Panc1 (cell line): Measurements from ENCODE around the gene ZDHHC7. TPM values are rescaled to one million over a fixed set of nuclear protein-coding genes. Genes with fewer than 3 reads are reported as not detected.

Experiments
- ATAC-seq: fragments of 200-7000 bp; cut with Tn5 transposase; 2 replicates; pipeline ENCODE4 v1.9.1; 2020; ENCODE audit warnings: mild to moderate bottlenecking, moderate library complexity
- BruUV-seq: library from RNA; stranded (reverse); fragments of 400-500 nt; replicated peaks from 2 replicates; lab custom pipeline; 2021; lab: Mats Ljungman, UMichigan
- CTCF ChIA-PET: fragments of 300-600 bp; sonication (Branson Sonifier 250); formaldehyde crosslinking; loops from one replicate; lab custom pipeline; 2022; ENCODE audit warnings: antibody characterized with exemption; lab: Charles Lee
- POLR2A ChIA-PET: fragments of 300-600 bp; sonication (Branson Sonifier 250); formaldehyde crosslinking; loops from one replicate; lab custom pipeline; 2022; ENCODE audit warnings: antibody characterized with exemption; lab: Charles Lee
- DNase-seq: peaks from one replicate; pipeline ENCODE4 v3.0.0-alpha.2; 2010; ENCODE audit warnings: low read depth, low spot score
- H3K27ac ChIP-seq: 2 replicates; pipeline ENCODE4 v1.5.1; 2011; ENCODE audit warnings: mild to moderate bottlenecking, low read length, inconsistent platforms
- H3K27me3 ChIP-seq: fragments of 200-500 bp; sonication (Bioruptor generic); 2 replicates; pipeline ENCODE4 v1.6.0; 2014; ENCODE audit warnings: low read length, inconsistent platforms; ENCODE audit not compliant: control insufficient read depth, insufficient read depth
- H3K36me3 ChIP-seq: fragments of 200-500 bp; sonication (Bioruptor generic); 2 replicates; pipeline ENCODE4 v1.5.1; 2014; ENCODE audit warnings: inconsistent platforms, mild to moderate bottlenecking, low read length, moderate library complexity; ENCODE audit not compliant: control insufficient read depth, insufficient read depth
- H3K4me1 ChIP-seq: 2 replicates; pipeline ENCODE4 v1.5.1; 2011; ENCODE audit warnings: inconsistent platforms, mild to moderate bottlenecking, low read length, moderate library complexity; ENCODE audit not compliant: control insufficient read depth, insufficient read depth
- H3K4me3 ChIP-seq, 2 experiments: 2 replicates each; pipeline ENCODE4 v1.5.1; 2011 to 2012; ENCODE audit warnings: low read depth in 2 of 2, low read length in 2 of 2, mild to moderate bottlenecking in 2 of 2, inconsistent platforms in 1 of 2, moderate library complexity in 1 of 2
- H3K9me3 ChIP-seq: fragments of 200-500 bp; sonication (Bioruptor generic); 2 replicates; pipeline ENCODE4 v1.5.1; 2014; ENCODE audit warnings: low read depth, mild to moderate bottlenecking, inconsistent platforms, low read length, moderate library complexity; ENCODE audit not compliant: control insufficient read depth, insufficient read depth
- CTCF ChIP-seq: fragments of 450-650 bp; IDR thresholded peaks from 2 replicates; pipeline ENCODE4 v1.5.1; 2017; ENCODE audit warnings: mild to moderate bottlenecking
- POLR2AphosphoS5 ChIP-seq: IDR thresholded peaks from 2 replicates; pipeline ENCODE4 v1.6.1; 2012; ENCODE audit warnings: mild to moderate bottlenecking, low read depth, low read length, moderate library complexity
- REST ChIP-seq, 2 experiments: IDR thresholded peaks; 2 replicates each; pipeline ENCODE4 v1.6.1; 2011 to 2012; ENCODE audit warnings: low read depth in 2 of 2, control low read depth in 1 of 2, low read length in 1 of 2, mild to moderate bottlenecking in 1 of 2, moderate library complexity in 1 of 2; ENCODE audit not compliant: insufficient read depth in 1 of 2
- SIN3A ChIP-seq: IDR thresholded peaks from 2 replicates; pipeline ENCODE4 v1.6.1; 2012; ENCODE audit warnings: low read depth, mild to moderate bottlenecking, low read length, moderate library complexity, borderline replicate concordance; ENCODE audit not compliant: insufficient read depth
- TCF7L2 ChIP-seq: IDR thresholded peaks from 2 replicates; pipeline ENCODE4 v1.6.1; 2011; ENCODE audit warnings: mild to moderate bottlenecking, low read depth, low read length, inconsistent platforms
- in situ Hi-C: cut with HindIII; loops from 2 replicates; pipeline ENCODE4 v1.10.0; 2016; ENCODE audit warnings: low sequenced_read_pairs, low pct_unique_long_range_greater_than_20kb
- intact Hi-C: fragments of 100-400 bp; cut with micrococcal nuclease; formaldehyde crosslinking; loops from one replicate; pipeline ENCODE4 v1.10.0; 2022; ENCODE audit not compliant: unreplicated experiment
- total RNA-seq: library from RNA; stranded (reverse); gene quantifications from one replicate; pipeline ENCODE4 v1.2.1, GENCODE V29; 2021; ENCODE audit not compliant: unreplicated experiment

ZDHHC7 gene
- total RNA-seq, 1 experiment from 2014 or later, result 71.5 TPM

- no peak for DNase-seq
- CTCF ChIA-PET, result no interaction called here
- in situ Hi-C loops (no loop called here), intact Hi-C loops (no loop called here)
- Histone ChIP-seq H3K27me3 (no peaks in the 10 kb centered on the region), H3K9me3 (no peaks in the 10 kb centered on the region), H3K27ac (no peak overlapping the region), H3K36me3 (no peaks in the 10 kb centered on the region), H3K4me1 (peaks cover 9% of the 10 kb centered on the region), H3K4me3 (no peak overlapping the region)
- POLR2A ChIA-PET, result no interaction called here
- no peak for ATAC-seq
- BruUV-seq, result no TSS peak
- TF ChIP-seq TCF7L2 (no peak), POLR2AphosphoS5 (no peak), SIN3A (no peak), CTCF (no peak), REST (IDR thresholded peaks at IDR 0.05; ENCODE audit: insufficient read depth in 1 of 2, low read depth in 2 of 2, low read length in 1 of 2) (no peak)
Measured at GRCh38 chr16:85057948-85058347, 46.6 kb upstream of the ZDHHC7 start.

GRCh38 chr16:85057212-85057889 lies 46.0 kb upstream of the ZDHHC7 start:
- Histone ChIP-seq H3K36me3 (no peaks in the 10 kb centered on the region), H3K9me3 (no peaks in the 10 kb centered on the region), H3K4me3 (no peak overlapping the region), H3K4me1 (peaks cover 9% of the 10 kb centered on the region), H3K27ac (no peak overlapping the region), H3K27me3 (no peaks in the 10 kb centered on the region)
- POLR2A ChIA-PET, result no interaction called here
- CTCF ChIA-PET, result interaction anchor here (0.7 kb wide), 1 partner anchor 84 kb away, joined by 5 read pairs; no protein-coding TSS in a partner anchor
- intact Hi-C loops (no loop called here), in situ Hi-C loops (no loop called here)
- no peak for DNase-seq
- BruUV-seq, result no TSS peak
- TF ChIP-seq POLR2AphosphoS5 (no peak), SIN3A (no peak), REST (IDR thresholded peaks at IDR 0.05; ENCODE audit: insufficient read depth in 1 of 2, low read depth in 2 of 2, low read length in 1 of 2) (no peak), TCF7L2 (no peak), CTCF (no peak; the same call in 1 of the 2 replicates)
- peak; percentile 79; the same call in 1 of the 2 replicates for ATAC-seq
